Measurements from ENCODE around the gene RNF38. TPM values are rescaled to one million over a fixed set of nuclear protein-coding genes. Genes with fewer than 3 reads are reported as not detected.

Gene RNF38
- total and polyA plus RNA-seq, 9 of the 15 experiments (the other 6 are each of a cell fraction or from before 2014, with no cell fraction given), result 1.6 to 9.8 (median 4.5) TPM

- no peaks in the 10 kb centered on the region for H3K79me2 ChIP-seq (ENCODE audit: control insufficient read depth, insufficient read depth, low read length)
- in situ Hi-C loops (cut with MboI) (no loop called here), intact Hi-C loops (cut with micrococcal nuclease) (no loop called here)
- no peak overlapping the region for H2AFZ ChIP-seq (ENCODE audit: low read depth, low read length)
- no TSS peak for BruUV-seq (replicated peaks)
- H3K27ac ChIP-seq (ENCODE audit: extremely low read depth, low read depth, low read length), result no peak overlapping the region
- no peak for ATAC-seq
- no peak for DNase-seq (ENCODE audit: extremely low read depth in 1 of 4, low spot score in 3 of 4)
- FAIRE-seq, result no peak
- no peaks in the 10 kb centered on the region; a peak in 2 of 5 replicates for H3K4me1 ChIP-seq (replicated peaks in 1 of 2; ENCODE audit: control insufficient read depth in 2 of 2, insufficient read depth in 2 of 2, low read length in 2 of 2)
- no peaks in the 10 kb centered on the region for H3K36me3 ChIP-seq (ENCODE audit: control insufficient read depth, insufficient read depth, low read length)
- H3K4me3 ChIP-seq, result no peak overlapping the region
- H3K9me1 ChIP-seq (ENCODE audit: control insufficient read depth, insufficient read depth, low read length), result no peaks in the 10 kb centered on the region
- POLR2A ChIA-PET, result no interaction called here
- no peak overlapping the region for H3K9ac ChIP-seq (ENCODE audit: insufficient read depth in 1 of 2, low read depth in 2 of 2, low read length in 2 of 2)
- whole genome bisulfite sequencing (ENCODE audit: insufficient coverage, low coverage, missing lambda C conversion rate), result 50% methylated on average over 5 of the region's 5 CpGs
- H3K4me2 ChIP-seq (ENCODE audit: insufficient read depth, low read length), result no peak overlapping the region
- CTCF ChIA-PET (ENCODE audit: low intra/inter-chr PET ratio), result no interaction called here
- no peaks in the 10 kb centered on the region for H3K9me3 ChIP-seq (replicated peaks; ENCODE audit: control insufficient read depth, insufficient read depth, low read depth, low read length)
- no peaks in the 10 kb centered on the region for H3K27me3 ChIP-seq (ENCODE audit: control insufficient read depth in 2 of 2, insufficient read depth in 2 of 2, low read length in 2 of 2)
- no peaks in the 10 kb centered on the region for H4K20me1 ChIP-seq (replicated peaks; ENCODE audit: control insufficient read depth, insufficient read depth, low read length)
- TF ChIP-seq NCOA2 (IDR thresholded peaks at IDR 0.05; ENCODE audit: partially characterized antibody in 2 of 2) (no peak), ELK1 (CRISPR knock-in tag; IDR thresholded peaks at IDR 0.05) (no peak), MNT (conservative IDR thresholded peaks at IDR 0.05) (no peak), EGR1 (conservative IDR thresholded peaks at IDR 0.05) (no peak), ZBTB26 (CRISPR knock-in tag; IDR thresholded peaks at IDR 0.05) (no peak), TEAD4 (IDR thresholded peaks at IDR 0.05; ENCODE audit: low read length) (no peak), TEAD4 (CRISPR knock-in tag; IDR thresholded peaks at IDR 0.05; ENCODE audit: borderline replicate concordance) (no peak), ATF3 (IDR thresholded peaks at IDR 0.05) (no peak), ATF3 (CRISPR knock-in tag; conservative IDR thresholded peaks at IDR 0.05) (no peak), RERE (CRISPR knock-in tag; IDR thresholded peaks at IDR 0.05; ENCODE audit: borderline replicate concordance) (no peak)
Observed at GRCh38 chr9:36445800-36446361, 45.8 kb upstream of the RNF38 start.

Data from K562 (cell line).